GM18867 (cell line): ENCODE measurements around the gene IGFL4.
A peak's percentile ranks its signal among the peaks of the same experiment; 100 is the strongest.

Experiments used
- ATAC-seq: cut with Tn5 transposase; IDR thresholded peaks from one replicate; pipeline ENCODE4 v1.9.1; 2021; ENCODE audit warnings: mild to moderate bottlenecking, moderate library complexity; ENCODE audit not compliant: unreplicated experiment

Gene IGFL4

GRCh38 chr19:46022061-46022430, 18.8 kb downstream of the IGFL4 start:
- no peak for ATAC-seq

- no peak for ATAC-seq
Observed at GRCh38 chr19:46021531-46022041, 19.2 kb downstream of the IGFL4 start.

DNA sequence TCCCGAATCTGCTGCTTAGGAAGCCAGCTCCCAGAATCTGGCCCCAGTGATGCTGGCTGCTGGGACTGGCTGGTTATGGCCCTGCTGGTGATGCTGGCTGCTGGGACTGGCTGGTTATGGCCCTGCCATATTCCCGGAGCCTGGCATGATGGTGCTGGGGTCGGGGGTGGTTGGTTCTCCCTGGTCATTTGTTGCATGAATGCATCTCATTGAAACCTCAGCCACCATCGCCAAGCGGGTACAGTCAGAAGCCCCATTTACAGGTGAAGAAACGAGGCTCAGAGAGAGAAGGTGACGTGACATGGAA, 20.0 kb downstream of the IGFL4 start:
- no peak for ATAC-seq

- ATAC-seq: no peak
Observed at GRCh38 chr19:46019270-46019669, 21.5 kb downstream of the IGFL4 start.

- ATAC-seq: no peak
Observed at GRCh38 chr19:46018729-46019251, 22.0 kb downstream of the IGFL4 start.

- no peak for ATAC-seq
Observed at GRCh38 chr19:46017874-46018675, 22.7 kb downstream of the IGFL4 start.

DNA sequence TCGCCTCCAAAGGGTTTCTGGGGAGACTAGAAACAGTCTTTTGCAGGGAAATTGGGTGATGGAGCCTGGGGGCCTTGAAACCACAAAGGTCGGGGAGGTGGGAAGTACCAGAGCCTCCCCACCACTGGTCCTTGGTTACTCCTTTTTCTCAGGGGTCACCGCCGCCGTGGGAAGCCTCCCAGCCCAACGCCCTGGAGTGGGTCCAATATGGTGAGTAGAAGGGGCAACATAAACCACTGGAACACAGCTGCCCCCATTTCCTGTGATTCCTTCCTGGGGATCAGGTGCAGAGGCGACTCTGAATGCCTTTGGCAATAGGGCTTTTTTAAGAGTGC, 23.7 kb downstream of the IGFL4 start:
- ATAC-seq: no peak

GRCh38 chr19:46016426-46017094, 24.2 kb downstream of the IGFL4 start:
- peak; percentile 51 for ATAC-seq

DNA sequence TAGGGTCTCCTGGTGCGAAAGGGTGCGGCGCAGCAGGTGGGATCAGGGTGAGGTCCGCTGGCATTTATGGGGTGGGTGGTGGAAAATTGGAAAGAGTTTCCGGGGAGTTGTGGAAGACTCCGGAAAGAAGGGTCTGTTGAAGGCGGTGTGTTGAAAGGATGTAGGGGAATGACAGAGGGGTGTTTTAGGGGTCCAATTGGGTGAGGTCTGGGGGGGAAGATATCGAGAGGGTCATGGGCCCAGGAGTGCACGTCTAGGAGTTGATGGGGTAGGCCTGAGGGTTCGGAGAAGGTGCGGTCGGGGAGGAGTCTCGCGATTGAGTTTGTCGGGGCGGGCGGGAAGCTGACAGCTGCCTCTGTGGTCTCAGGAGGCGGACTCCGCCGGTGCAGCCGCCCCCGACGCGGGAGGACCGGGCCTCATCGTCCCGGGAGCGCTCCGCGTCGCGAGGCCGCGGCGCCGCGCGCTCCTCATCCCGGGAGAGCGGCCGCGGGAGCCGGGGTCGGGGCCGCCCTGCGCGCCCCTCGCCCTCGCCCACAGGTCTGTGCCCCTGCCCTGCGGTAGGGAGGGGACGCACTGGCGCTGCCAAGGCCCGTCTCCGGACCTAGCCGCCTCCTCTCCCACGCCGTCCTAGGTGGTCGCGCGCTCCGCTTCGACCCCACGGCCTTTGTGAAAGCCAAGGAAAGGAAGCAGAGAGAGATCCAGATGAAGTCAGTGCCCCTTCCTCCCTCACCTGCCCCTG, 24.9 kb downstream of the IGFL4 start:
- ATAC-seq: peak; percentile 17

- no peak for ATAC-seq
Observed at GRCh38 chr19:46014941-46015686, 25.7 kb downstream of the IGFL4 start.

- no peak for ATAC-seq
Observed at GRCh38 chr19:46014534-46014933, 26.3 kb downstream of the IGFL4 start.

GRCh38 chr19:46009530-46010510, 31.0 kb downstream of the IGFL4 start:
- no peak for ATAC-seq

DNA sequence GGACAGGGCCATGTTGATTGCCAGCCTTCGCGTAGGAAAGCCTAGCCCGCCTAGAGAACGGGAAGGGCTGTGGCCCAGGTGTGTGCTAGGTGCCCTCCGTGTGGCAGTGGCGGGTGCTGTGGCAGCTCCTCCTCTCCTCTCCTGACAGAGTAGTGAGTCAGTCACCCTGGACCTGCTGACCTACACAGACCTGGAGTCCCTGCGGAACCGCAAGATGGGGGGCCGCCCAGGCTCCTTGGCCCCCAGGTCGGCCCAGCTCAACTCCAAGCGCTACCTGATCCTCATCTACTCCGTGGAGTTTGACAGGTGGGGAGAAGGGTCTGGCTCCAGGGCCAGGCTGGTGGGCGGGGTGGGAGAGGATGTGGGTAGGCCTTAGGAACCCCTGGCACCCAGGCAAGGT, 34.4 kb downstream of the IGFL4 start:
- no peak for ATAC-seq

DNA sequence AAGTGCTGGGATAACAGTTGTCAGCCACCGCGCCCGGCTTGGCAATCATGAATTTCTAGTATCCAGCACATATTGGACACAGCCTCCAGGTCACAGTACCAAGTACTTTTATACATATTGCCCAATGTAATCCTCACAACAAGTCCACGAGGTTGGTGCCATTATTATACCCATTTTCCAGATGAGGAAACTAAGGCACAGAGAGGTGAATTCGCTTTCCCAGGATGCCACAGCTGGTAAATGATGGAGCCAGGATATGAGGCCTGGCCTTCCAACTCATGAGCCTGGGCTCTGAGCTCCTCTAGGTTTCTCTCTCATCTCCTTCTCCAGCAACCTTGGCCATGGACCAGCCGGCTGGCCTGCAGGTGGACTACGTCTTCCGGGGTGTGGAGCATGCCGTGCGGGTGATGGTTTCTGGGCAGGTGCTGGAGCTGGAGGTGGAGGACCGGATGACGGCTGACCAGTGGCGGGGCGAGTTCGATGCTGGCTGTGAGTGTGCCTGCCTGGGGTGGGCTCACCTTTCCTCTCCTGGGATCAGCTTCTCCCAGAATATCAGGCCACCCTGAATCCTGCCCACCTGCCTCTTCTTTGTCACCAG, 38.0 kb downstream of the IGFL4 start:
- no peak for ATAC-seq

DNA sequence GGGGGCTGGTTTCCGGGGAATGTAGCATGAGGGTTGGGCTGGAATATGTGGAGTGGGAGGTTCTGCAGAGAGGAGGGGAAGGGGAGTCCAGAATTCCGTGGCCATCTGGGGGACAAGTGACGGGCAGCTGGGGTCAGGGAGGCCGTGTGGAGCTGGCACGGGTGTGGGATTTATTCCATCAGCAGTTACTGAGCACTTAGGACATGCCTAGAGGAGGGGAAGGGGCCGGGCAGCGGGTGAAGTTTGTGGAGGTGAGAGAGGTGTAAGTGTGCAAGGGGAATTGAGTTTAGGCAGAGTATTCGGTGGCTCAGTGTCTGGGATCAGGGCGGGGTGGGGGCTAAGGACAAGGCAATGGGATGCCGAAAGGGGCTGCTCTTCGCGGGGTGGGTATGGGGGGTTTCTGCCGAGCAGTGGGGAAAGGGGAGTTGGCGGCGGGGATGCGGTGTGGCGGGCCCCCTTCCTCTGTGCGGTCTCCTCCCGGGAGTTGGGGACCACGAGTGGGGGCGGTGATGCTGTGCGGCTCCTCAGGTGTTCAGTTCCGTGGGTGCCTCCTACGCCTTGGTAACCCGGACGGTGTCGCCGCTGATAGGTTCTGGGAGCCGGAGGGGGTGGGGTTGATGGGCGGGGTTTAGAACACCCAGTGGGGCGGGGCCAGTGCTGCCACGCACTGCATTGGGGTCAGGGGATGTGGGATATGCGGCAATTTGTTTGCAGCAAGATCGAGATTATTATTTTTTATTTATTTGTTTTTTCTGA, 40.1 kb downstream of the IGFL4 start:
- peak; percentile 66 for ATAC-seq

- ATAC-seq: no peak
Observed at GRCh38 chr19:45999653-46000121, 41.1 kb downstream of the IGFL4 start.

GRCh38 chr19:45998834-45999233, 42.0 kb downstream of the IGFL4 start:
- ATAC-seq: no peak

DNA sequence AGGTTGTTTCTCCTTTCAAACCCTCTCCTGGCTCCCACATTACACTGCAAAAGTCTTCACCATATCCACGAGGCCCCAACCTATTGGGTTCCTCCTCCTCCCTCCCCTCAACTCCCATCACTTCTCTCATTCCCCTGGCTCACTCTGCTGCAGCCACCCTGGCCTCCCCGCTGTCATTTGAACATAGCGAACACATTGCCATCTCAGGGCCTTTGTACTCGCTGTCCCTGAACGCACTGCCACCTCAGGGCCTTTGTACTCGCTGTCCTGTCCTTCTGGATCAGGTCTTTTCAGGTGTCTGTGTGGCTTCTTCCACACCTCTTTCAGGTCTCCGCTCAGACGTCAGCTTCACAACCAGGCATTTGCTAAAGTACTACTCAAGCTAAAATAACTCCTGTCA, 43.9 kb downstream of the IGFL4 start:
- no peak for ATAC-seq
